ENCODE results near the gene RNLS. TPM values are rescaled to one million over a fixed set of nuclear protein-coding genes. Genes with fewer than 3 reads are reported as not detected.
A peak's percentile ranks its signal among the peaks of the same experiment; 100 is the strongest.
"Not testable (repeated sequence)": the region's sequence is repeated elsewhere in the genome, so short reads cannot be mapped to it uniquely, and the experiment has no call there.

Gene RNLS
- total RNA-seq, 4 donors from 2014 or later, result 8.7 to 19.7 (median 12.9) TPM

GRCh38 chr10:88493691-88494483 is 89.2 kb downstream of the RNLS start:
- peak overlapping the region in 1 of 2 donors; percentile 15 for H3K27ac ChIP-seq
- H3K4me1 ChIP-seq, result peaks cover 0 to 5% of the 10 kb centered on the region in 2 donors
- no peaks in the 10 kb centered on the region for H3K9me3 ChIP-seq
- intact Hi-C loops (cut with DNase I; ENCODE audit: low total_unique reads), result no loop called here
- H3K4me3 ChIP-seq, result no peak overlapping the region
- no peak for TF ChIP-seq CTCF (IDR thresholded peaks at IDR 0.05)
- no peak for TF ChIP-seq POLR2A (IDR thresholded peaks at IDR 0.05)
- no peaks in the 10 kb centered on the region for H3K36me3 ChIP-seq
- DNase-seq, result no peak
- H3K27me3 ChIP-seq, result no peaks in the 10 kb centered on the region

GRCh38 chr10:88491314-88491713 is 91.8 kb downstream of the RNLS start:
- H3K27ac ChIP-seq, result no peak overlapping the region
- H3K27me3 ChIP-seq, result no peaks in the 10 kb centered on the region
- no peaks in the 10 kb centered on the region for H3K36me3 ChIP-seq
- H3K4me1 ChIP-seq, result no peaks in the 10 kb centered on the region
- no peak overlapping the region for H3K4me3 ChIP-seq
- TF ChIP-seq CTCF (IDR thresholded peaks at IDR 0.05), result no peak
- no peak for TF ChIP-seq POLR2A (IDR thresholded peaks at IDR 0.05)
- no peak for DNase-seq
- intact Hi-C loops (cut with DNase I; ENCODE audit: low total_unique reads), result no loop called here
- no peaks in the 10 kb centered on the region for H3K9me3 ChIP-seq

- no peaks in the 10 kb centered on the region for H3K36me3 ChIP-seq
- no peaks in the 10 kb centered on the region for H3K27me3 ChIP-seq
- intact Hi-C loops (cut with DNase I; ENCODE audit: low total_unique reads), result no loop called here
- H3K4me1 ChIP-seq, result no peaks in the 10 kb centered on the region
- H3K4me3 ChIP-seq, result no peak overlapping the region
- TF ChIP-seq POLR2A (IDR thresholded peaks at IDR 0.05) (no peak), CTCF (IDR thresholded peaks at IDR 0.05) (no peak)
- DNase-seq, result no peak
- H3K27ac ChIP-seq, result no peak overlapping the region
- no peaks in the 10 kb centered on the region for H3K9me3 ChIP-seq
Measured at GRCh38 chr10:88490231-88490980, 92.7 kb downstream of the RNLS start.

- Histone ChIP-seq H3K4me3 (no peak overlapping the region), H3K36me3 (no peaks in the 10 kb centered on the region), H3K27me3 (no peaks in the 10 kb centered on the region), H3K27ac (no peak overlapping the region), H3K9me3 (no peaks in the 10 kb centered on the region), H3K4me1 (no peaks in the 10 kb centered on the region)
- intact Hi-C loops (cut with DNase I; ENCODE audit: low total_unique reads), result no loop called here
- TF ChIP-seq CTCF (IDR thresholded peaks at IDR 0.05) (no peak), POLR2A (IDR thresholded peaks at IDR 0.05) (no peak)
- no peak for DNase-seq
Measured at GRCh38 chr10:88489107-88489506, 94.0 kb downstream of the RNLS start.

GRCh38 chr10:88486816-88487215 is 96.3 kb downstream of the RNLS start:
- DNase-seq; H3K27me3 ChIP-seq; H3K9me3 ChIP-seq; H3K36me3 ChIP-seq; H3K27ac ChIP-seq; intact Hi-C loops (cut with DNase I; ENCODE audit: low total_unique reads); H3K4me3 ChIP-seq; H3K4me1 ChIP-seq: not testable (repeated sequence)
